DND-41 (cell line): ENCODE results near the gene NFATC2.

Source experiments
- EZH2 ChIP-seq: IDR thresholded peaks from 3 replicates; pipeline ENCODE4 v1.6.1; 2012; ENCODE audit warnings: borderline replicate concordance, low read depth, mild to moderate bottlenecking, moderate library complexity, low read length, inconsistent platforms; ENCODE audit not compliant: severe bottlenecking
- TF ChIP-seq, protein P1 (sequence below): IDR thresholded peaks from 2 replicates; pipeline ENCODE4 v1.5.1; 2012; ENCODE audit warnings: borderline replicate concordance, low read length, moderate library complexity, mild to moderate bottlenecking; ENCODE audit not compliant: poor library complexity, severe bottlenecking; ENCODE audit errors: extremely low read depth

DNA sequence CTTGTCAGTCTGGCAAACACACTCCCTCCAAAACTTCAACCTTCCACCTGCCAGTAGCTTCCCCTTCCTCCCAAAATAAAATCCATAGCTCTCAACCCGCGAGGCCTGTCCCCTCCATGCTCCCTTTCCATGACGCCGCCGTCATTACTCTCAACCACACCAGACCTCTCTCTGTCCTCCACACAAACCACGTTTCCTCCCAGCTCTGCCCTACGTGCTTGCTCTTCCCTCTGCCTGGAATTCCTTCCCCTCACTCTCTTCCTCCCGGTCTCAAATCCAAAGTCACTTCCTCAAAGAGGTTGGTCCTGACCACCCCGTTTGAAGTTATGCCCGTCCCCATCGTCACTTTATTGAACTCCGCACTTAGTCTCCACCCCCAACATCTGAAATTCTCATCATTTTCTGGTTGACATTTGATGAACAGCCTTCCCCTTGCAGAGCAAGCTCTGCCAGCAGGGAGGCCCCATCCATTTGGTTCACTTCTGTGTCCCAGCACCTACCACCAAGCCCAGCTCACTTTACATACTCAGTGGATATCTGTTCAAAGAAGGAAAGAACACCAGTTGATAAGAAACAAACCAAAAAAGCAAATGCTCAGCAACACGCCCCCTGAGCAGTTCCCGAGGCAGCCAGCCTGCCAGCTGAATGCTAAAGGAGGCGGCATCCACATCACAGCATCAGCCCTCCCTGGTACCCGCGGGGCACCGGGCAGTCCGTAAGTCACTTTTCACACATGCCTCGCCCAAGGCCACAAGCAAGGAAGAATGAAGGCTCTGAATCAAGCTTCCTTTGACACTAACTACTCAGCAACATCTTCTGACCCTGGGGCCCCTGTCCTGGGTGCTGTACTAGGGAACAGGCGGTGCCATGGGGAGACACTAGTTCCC lies 125.0 kb downstream of the NFATC2 start:
- TF ChIP-seq, protein P1, sequence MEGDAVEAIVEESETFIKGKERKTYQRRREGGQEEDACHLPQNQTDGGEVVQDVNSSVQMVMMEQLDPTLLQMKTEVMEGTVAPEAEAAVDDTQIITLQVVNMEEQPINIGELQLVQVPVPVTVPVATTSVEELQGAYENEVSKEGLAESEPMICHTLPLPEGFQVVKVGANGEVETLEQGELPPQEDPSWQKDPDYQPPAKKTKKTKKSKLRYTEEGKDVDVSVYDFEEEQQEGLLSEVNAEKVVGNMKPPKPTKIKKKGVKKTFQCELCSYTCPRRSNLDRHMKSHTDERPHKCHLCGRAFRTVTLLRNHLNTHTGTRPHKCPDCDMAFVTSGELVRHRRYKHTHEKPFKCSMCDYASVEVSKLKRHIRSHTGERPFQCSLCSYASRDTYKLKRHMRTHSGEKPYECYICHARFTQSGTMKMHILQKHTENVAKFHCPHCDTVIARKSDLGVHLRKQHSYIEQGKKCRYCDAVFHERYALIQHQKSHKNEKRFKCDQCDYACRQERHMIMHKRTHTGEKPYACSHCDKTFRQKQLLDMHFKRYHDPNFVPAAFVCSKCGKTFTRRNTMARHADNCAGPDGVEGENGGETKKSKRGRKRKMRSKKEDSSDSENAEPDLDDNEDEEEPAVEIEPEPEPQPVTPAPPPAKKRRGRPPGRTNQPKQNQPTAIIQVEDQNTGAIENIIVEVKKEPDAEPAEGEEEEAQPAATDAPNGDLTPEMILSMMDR, result no peak
- no peak for TF ChIP-seq EZH2
